ENCODE data around the gene STAP1. TPM values are rescaled to one million over a fixed set of nuclear protein-coding genes. Genes with fewer than 3 reads are reported as not detected.

STAP1 gene
- total and polyA plus RNA-seq, 10 of the 15 experiments (the other 5 are each of a cell fraction or from before 2014, with no cell fraction given), result 4.6 to 19.4 (median 9.4) TPM

GRCh38 chr4:67576538-67576937 lies 18.0 kb downstream of the STAP1 start (continued):
- TF ChIP-seq SIN3A (IDR thresholded peaks at IDR 0.05; ENCODE audit: low read depth, low read length), result no peak
- peak; percentile 57 for TF ChIP-seq RUNX3 (IDR thresholded peaks at IDR 0.05; ENCODE audit: low read length)
- no peak for TF ChIP-seq STAT3 (IDR thresholded peaks at IDR 0.05; ENCODE audit: low read depth, low read length)
- no peak for TF ChIP-seq ZNF384 (IDR thresholded peaks at IDR 0.05; ENCODE audit: borderline replicate concordance, low read depth, low read length)
- 0 out of 2 replicates have a peak, but pooled peaks have one; percentile 26 for TF ChIP-seq YY1 (IDR thresholded peaks at IDR 0.05; ENCODE audit: low read depth, low read length)

GRCh38 chr4:67580577-67580976 lies 22.1 kb downstream of the STAP1 start:
- 18% methylated on average over 3 of the region's 3 CpGs for WGBS (ENCODE audit: insufficient coverage, insufficient replicate concordance, low lambda C conversion rate, missing lambda C conversion rate)
- Histone ChIP-seq H3K4me3 (peak overlapping the region; percentile 40), H3K79me2 (ENCODE audit: control insufficient read depth, insufficient read depth, low read length) (no peaks in the 10 kb centered on the region), H3K9ac (ENCODE audit: control insufficient read depth, insufficient read depth, low read length) (no peak overlapping the region), H3K36me3 (ENCODE audit: control insufficient read depth in 2 of 2, insufficient read depth in 2 of 2, low read length in 1 of 2) (no peaks in the 10 kb centered on the region), H2AFZ (ENCODE audit: control insufficient read depth, low read depth, low read length) (peak overlapping the region; percentile 58), H4K20me1 (ENCODE audit: control insufficient read depth, insufficient read depth) (no peaks in the 10 kb centered on the region), H3K9me3 (replicated peaks; ENCODE audit: control insufficient read depth, insufficient read depth, low read length) (no peaks in the 10 kb centered on the region; the same call in 2 of the 3 replicates), H3K4me1 (ENCODE audit: control insufficient read depth, insufficient read depth, low read length) (peaks cover 24% of the 10 kb centered on the region), H3K27me3 (replicated peaks in 1 of 2; ENCODE audit: control insufficient read depth in 2 of 2, insufficient read depth in 2 of 2, low read length in 1 of 2) (no peaks in the 10 kb centered on the region), H3K4me2 (ENCODE audit: control insufficient read depth, insufficient read depth) (peak overlapping the region; percentile 45; the same call in 1 of the 2 replicates), H3K27ac (ENCODE audit: control insufficient read depth, insufficient read depth) (peak overlapping the region; percentile 8)
- no peak for TF ChIP-seq BRCA1 (IDR thresholded peaks at IDR 0.05; ENCODE audit: low read depth, low read length)
- TF ChIP-seq JUNB (IDR thresholded peaks at IDR 0.05), result peak; percentile 48
- 0 out of 4 replicates have a peak, but pooled peaks of 1 of the 2 experiments have one; percentile 40 for TF ChIP-seq CEBPB (IDR thresholded peaks at IDR 0.05; ENCODE audit: borderline replicate concordance in 1 of 2, low read depth in 2 of 2, low read length in 2 of 2)
- TF ChIP-seq ETV6 (conservative IDR thresholded peaks at IDR 0.05 in 1 of 2, IDR thresholded peaks at IDR 0.05 in 1 of 2; ENCODE audit: borderline replicate concordance in 1 of 2, low read depth in 1 of 2), result no peak
- peak; percentile 17; the same call in 1 of the 2 replicates for TF ChIP-seq NFIC (IDR thresholded peaks at IDR 0.05; ENCODE audit: low read depth, low read length)
- no peak for TF ChIP-seq E2F4 (IDR thresholded peaks at IDR 0.05; ENCODE audit: low read depth, low read length)
- no peak for TF ChIP-seq TARDBP (IDR thresholded peaks at IDR 0.05; ENCODE audit: borderline replicate concordance)
- TF ChIP-seq RCOR1 (conservative IDR thresholded peaks at IDR 0.05; ENCODE audit: low read depth, low read length), result no peak
- peak; percentile 47; the same call in 1 of the 2 replicates for TF ChIP-seq RUNX3 (IDR thresholded peaks at IDR 0.05; ENCODE audit: low read length)
- TF ChIP-seq YBX1 (IDR thresholded peaks at IDR 0.05), result no peak
- SMC1A ChIA-PET (ENCODE audit: uncharacterized antibody, unreplicated experiment), result interaction anchor here (0.6 to 3.3 kb wide), 10 partner anchors 9 to 766 kb away, joined by 3 to 18 read pairs (median 4); partner anchors contain the start of gene CENPC
- CTCF ChIA-PET, result interaction anchor here (0.8 to 2.6 kb wide), 3 partner anchors 11 to 46 kb away, joined by 3 to 10 read pairs (median 4); no protein-coding TSS in a partner anchor
- in situ Hi-C loops (cut with MboI) (no loop called here), intact Hi-C loops (cut with micrococcal nuclease; ENCODE audit: unreplicated experiment) (loop anchor here (2.0 kb wide), 1 partner anchor 32 kb away; no protein-coding TSS in a partner anchor)
- FAIRE-seq (no peak), ATAC-seq (peak; percentile 49), DNase-seq (ENCODE audit: low read depth, low spot score) (no peak)
- no TSS peak for BruUV-seq (replicated peaks)
- POLR2A ChIA-PET, result interaction anchor here (0.6 to 1.3 kb wide), 4 partner anchors 13 to 30 kb away, joined by 3 to 5 read pairs (median 3); no protein-coding TSS in a partner anchor
- RAD21 ChIA-PET (ENCODE audit: unreplicated experiment), result interaction anchor here (0.7 to 1.4 kb wide), 4 partner anchors 9 to 120 kb away, joined by 3 to 4 read pairs (median 4); partner anchors contain the start of gene UBA6

Data from GM12878 (cell line).